Kidney capillary endothelial cell (primary cell): ENCODE measurements around the gene GPR25.
"Not testable (repeated sequence)": the region's sequence is repeated elsewhere in the genome, so short reads cannot be mapped to it uniquely, and the experiment has no call there.

ENCODE experiments used
- DNase-seq: peaks from one replicate; pipeline ENCODE4 v3.0.0-alpha.2; 2018; ENCODE audit warnings: low spot score

Gene GPR25

DNA sequence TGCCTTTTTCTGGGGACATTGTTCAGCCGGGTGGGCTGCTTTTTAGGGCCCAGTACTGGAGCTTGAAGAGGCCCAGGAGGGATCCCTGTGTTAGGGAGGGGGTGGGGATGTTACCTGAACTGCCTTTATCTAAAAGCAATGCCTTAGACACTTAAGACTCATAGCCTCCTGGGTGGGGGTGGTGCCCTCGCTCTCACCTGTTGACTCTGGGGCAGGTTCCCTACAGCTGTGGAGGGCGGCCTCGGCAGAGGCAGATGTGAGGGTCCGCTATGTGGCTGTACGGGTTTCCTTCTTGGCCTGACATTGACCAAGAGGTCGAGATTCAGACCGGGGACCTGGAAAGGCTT, 22.6 kb downstream of the GPR25 start:
- no peak for DNase-seq

DNA sequence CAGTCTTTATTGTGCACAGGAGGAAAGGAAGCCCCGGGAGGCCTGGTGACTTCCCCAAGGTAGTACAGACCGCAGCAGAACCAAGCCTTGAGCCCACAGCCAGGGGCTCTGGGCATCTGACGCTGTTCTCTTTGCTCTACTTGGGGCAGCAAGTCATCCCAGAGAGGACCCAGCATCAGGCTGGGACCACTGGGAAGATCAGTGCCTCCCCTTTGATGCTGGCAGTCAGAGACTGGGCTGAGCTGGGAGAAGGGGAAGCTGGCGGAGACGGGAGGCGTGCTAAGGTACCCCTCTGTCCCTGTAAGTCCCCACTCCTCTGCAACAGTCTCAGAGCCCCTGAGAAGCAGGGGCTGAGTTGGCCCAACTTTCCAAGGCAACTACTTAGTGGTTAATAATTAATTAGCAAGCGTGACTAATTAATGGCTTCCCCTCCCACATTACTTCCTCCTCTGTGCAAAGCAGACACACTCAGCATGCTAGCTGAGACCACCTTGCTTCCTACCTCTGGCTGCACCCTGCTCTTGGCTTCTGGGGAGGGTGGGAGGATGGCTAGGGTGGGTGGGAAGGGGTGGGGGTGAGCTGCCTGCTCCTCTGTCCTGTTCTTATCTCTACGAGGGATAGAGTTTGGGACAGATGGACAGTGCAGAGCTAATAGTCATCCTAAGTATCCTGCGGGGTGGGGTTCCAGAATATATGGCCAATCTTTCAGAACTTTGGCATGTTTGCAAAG, 23.2 kb downstream of the GPR25 start:
- no peak for DNase-seq

DNA sequence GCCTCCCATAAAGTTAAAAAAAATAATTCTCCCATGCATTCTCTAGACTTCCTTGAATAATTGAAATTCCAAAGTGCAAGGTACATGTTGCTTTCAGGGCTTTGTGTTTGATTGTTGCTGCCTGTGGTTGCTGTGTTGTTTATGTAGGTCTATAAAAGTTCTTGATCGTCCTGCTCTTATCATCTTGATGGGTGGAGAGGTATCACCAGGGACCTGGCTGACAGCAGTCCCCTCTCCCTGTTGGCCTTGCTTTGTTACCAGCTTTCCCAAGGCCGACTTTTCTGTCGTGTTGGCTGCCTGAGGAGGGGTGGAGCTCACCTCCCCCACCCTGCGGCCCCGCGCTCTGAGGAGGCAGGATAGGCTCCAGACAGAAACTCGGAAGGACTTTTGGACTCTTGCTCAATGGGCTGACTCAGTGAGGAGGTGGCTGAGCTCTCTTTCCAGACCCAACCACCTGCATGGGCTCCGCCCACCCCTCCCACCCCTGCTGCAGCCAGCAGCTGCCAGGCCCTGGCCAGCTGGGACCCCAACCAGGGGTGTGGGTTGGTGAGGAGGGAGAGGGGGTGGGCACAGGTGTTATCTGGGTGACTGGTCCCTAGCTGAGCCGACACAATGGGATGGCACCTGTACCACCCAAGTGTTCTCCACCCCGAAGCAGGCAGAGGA, 23.9 kb downstream of the GPR25 start:
- no peak for DNase-seq

DNA sequence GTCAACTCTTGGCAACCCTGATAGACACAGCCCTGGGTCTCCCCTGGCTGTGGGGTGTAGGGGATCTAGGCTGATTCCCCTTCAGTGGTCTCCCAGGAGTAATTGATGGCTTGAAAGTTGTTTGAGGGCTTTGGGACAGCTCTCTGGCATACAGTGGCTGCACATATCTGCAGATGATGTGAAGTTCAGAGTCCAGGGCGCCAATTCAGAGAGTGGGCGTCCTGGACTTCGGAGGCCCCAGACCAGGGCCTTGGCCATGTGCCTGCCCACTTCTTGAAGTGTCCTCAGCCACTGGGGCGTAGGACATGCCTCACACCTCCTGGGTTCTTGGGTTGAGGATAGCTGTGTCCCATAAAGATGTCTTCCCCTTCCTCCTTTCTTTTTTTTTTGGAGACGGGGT, 24.5 kb downstream of the GPR25 start:
- DNase-seq, result no peak

DNA sequence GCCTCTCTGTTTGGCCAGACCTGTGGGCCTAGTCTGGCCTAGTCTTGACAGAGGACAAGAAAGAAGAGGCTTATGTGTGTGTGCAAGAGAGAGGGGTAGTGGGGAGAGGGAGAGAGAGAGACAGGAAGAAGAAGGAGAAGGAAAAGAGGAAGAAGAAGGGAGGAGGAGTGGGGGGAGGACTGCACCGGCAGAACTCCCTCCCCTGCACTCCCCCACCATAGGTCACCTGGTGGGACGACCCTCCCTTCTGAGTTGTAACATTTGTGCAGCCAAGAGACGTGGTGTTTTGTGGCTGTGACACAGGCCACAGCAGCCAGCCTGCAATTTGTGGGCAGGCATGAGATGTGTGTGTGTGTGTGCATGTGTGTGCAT, 26.2 kb downstream of the GPR25 start:
- DNase-seq, result no peak

DNA sequence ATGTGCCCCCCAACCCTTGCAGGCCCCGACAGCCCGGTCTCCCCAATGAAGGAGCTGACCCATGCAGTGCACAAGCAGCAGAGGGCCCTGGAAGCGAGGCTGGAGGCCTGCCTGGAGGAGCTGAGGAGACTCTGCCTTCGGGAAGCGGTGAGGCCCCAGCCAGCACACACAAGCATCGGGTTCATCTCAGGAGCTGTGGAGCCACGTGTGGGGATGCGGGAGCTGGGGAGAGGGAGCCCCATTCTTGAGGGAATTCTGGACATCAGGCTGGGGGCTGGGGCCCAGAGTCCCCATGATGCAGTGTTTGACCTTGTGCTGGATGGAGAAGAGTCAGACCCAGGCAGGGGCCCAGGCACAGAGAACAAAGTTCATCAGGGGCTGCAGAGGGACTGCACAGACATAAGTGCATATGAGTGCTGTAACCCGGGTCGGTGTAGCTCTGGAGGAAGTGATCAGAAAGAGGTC, 26.7 kb downstream of the GPR25 start:
- DNase-seq, result no peak

DNA sequence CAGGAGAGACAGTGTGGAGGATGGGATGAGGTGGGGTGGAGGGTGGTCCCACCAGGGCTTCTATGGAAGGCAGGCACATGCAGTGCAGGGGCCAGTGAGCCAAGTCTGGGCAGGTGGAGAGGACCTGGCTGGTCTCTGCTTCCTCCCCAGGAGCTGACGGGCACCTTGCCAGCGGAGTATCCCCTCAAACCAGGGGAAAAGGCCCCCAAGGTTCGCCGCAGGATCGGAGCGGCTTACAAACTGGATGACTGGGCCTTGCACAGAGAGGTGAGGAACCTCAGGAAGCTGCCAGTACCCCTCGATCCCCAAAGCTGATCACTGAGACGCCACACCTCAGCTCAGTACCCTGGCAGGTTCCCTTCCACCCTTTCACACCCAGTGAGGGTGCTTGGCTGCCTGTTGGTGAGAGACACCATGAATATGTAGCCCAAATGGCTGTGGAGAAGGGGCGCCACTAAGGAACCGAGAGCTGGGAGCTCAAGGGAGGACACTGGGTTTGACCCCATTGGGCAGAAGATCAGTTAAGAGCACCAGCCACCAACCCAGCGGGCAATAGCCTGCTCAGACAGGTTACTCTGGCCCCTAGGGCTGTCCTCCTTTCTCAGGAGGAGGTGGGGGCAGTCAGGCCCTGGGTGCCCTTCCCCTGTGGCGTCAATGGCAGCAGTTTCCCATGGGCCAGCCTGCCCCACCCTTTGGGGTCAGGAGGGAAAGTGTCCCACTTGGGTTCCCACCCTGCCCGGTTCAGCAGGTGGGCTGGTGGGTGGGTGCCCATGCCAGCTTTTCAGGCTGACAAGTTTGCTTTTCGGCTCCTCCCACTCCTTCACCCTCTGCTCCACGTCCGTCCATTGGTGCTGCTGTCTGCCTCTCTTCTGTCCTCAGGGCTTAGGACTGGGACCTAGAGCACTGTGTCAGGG, 27.4 kb downstream of the GPR25 start:
- no peak for DNase-seq

DNA sequence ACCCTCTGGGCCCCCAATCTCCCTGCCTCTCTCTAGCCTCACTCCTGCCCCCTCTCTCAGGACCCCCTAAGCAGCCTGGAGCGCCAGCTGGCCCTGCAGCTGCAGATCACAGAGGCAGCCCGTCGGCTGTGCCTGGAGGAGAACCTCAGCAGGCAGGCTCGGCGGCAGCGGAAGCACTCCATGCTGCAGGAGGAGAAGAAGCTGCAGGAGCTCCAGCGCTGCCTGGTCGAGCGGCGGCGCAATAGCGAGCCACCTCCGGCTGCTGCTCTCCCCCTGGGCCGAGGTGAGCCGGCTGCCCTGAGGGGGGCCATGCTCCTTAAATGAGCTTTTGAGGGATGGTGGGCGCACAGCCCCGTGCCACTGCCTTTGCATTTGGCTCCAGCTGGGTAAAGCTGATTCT, 28.1 kb downstream of the GPR25 start:
- DNase-seq, result no peak

DNA sequence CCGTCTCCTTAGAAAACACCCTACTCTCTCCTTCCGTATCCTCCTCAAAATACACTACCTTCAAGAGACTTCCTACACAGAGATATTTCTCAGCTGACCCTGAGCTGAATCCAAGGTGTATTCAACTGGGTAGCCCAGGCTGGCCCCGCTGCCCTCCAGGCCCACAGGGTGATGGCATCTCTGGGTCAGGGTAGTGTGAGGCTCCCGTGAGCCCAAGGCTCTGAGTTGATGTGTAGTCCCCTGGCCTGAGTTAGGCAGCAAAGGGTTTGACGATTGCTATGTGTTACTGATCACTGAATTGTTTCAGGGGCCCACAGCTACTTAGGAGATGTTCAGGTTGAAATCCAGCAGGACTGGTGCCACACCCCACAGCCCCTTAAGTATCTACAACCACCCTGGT, 28.6 kb downstream of the GPR25 start:
- no peak for DNase-seq

DNA sequence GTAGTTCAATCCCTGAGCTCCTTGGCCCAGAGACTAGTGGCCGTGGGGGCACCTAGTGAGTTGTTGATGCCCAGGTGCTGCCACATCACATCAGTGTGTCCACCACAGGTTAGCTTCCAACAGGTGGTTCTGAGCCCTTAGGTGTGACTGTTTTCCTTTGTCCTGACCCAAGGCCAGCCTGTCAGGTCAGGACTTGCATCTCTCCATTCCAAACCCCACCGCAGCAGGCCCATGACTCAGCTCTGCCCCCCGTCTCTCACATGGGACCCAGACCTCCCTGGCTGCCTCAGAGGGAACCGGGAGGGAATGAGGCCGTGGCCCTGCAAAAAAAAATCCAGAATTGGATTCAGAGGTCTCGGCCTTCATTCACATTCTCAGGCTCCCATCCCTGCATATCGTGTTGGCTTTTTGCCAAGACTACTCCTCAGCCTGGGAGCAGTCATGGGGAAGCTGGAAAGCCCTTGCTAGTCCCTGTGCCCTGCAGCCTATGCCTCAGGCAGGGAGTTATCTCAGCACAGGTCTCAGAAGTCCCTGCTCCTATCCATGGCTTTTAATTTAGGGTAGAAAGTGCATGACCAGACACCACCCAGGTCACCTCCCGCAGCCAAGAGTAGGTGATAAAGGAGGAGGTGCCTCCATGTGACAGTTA, 29.1 kb downstream of the GPR25 start:
- DNase-seq, result no peak

DNA sequence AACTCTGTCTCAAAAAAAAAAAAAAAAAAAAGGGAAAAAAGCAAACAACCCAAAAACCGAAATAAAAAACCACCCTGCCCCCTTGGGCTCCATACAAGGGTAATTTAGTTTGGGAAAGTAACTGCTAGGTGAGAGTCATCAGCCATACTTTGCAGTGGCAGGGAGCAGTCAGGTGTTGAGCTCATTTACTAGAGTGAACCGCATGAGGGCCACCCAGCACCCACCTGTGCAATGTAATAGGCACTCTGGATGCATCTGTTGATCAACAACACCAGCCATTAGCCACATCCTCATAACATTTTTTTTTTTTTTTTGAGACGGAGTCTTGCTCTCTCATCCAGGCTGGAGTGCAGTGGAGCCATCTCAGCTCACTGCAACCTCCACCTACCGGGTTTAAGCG, 31.0 kb downstream of the GPR25 start:
- no peak for DNase-seq

DNA sequence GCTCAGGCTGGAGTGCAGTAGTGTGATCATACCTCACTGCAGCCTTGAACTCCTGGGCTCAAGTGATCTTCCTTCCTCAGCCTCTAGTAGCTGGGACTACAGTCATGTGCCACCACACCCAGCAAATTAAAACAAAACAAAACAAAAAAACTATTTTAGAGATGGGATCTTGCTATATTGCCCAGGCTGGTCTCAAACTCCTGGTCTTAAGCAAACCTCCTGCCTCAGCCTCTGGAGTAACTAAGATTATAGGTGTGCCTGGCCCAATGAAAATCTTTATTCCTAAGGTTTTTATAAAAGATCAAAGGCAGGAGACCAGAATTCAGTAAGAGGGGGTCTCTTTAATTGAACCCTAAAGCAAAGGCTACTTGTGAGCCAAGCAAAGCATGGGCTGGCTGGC, 32.0 kb downstream of the GPR25 start:
- no peak for DNase-seq

DNA sequence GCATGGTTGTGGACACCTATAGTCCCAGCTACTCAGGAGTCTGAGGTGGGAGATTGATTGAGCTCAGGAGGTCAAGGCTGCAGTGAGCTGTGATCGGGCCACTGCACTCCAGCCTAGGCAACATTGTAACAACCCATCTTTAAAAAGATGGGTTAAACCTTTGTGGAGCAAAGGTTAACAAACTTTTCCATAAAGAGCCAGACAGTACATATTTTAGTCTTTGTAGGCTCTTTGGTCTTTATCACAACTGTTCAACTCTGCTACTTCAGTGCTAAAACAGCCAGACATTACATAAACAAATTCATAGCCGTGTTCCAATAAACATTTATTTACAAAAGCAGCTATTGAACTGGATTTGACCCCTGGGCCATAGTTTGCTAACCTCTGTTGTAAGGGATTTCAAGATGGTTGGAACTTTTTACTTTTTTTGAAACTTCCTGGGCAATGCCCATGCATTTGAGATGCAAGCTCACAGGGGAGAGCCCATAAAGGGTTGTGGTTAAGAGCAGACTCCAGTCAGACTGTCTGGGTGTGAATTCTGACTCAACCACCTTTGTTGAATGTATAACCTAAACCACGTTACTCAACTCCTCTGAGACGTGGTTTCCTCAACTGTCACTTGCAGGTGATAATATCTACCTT, 32.8 kb downstream of the GPR25 start:
- DNase-seq, result no peak

DNA sequence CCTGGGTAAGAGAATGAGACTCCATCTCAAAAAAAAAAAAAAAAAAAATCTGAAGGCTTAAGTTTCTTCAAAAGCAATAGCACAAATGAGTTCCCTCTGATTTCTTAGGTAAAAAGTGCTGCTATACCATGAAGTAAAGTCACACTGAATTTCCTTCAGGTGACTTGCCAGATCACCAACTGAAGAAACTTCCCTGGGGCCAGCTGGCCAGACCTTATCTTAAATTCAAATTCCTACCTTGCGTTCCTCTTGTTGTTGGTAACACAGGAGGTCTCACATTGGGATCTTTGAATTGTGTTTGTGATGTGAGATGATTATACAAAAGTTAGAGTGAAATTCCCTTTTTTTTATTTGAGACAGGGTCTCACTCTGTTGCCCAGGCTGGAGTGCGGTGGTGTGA, 33.7 kb downstream of the GPR25 start:
- no peak for DNase-seq

DNA sequence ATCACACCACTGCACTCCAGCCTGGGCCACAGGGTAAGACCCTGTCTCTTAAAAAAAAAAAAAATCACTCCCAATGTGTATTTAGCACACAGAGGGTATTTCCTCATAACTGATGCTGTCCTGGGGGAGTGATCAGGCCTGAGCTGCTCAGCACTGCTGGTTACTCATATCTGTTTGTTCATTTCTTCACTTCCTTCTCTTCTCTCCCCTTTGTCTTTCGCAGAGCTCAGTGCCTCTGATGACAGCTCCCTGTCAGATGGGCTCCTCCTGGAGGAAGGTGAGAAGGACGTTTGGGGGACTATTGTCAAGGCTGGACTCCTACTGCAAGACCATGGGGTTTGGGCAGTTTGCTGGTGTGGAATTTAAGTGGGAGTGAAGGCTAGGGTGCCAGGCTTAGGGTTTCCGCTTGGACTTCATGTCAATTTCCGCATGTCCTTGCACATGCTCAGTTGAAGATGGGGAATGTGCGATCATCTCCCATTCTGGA, 34.9 kb downstream of the GPR25 start:
- DNase-seq, result no peak

DNA sequence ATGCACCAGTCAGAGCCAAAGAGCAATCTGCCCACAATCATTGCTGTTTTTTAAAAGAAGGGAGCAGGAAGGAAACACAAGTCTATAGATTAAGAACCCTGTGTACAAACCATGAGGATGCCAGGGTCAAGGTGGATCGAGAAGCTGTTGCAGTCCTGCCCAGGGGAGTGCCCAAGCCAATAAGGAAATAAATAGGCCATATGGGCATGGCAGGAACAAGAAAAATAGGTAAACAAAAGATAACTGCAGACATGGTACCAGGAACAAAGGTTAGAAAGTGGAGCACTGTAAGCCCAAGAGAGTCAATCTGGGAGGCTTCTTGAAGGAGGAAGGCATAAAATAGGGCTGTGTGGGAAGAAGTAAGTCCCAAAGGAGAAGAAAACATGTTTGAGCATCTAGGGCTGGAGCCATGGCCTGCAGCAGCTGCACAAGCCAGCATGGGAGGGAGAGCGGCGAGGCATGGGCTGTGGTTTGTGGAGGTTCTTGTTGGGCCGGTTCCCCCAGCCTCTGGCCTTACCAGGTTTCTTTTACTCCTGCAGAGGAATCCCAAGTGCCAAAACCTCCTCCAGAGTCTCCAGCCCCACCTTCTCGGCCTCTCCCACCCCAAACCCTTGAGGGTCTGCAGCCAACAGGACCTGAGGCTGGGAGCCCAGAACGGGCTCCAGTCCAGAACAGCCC, 35.5 kb downstream of the GPR25 start:
- no peak for DNase-seq

DNA sequence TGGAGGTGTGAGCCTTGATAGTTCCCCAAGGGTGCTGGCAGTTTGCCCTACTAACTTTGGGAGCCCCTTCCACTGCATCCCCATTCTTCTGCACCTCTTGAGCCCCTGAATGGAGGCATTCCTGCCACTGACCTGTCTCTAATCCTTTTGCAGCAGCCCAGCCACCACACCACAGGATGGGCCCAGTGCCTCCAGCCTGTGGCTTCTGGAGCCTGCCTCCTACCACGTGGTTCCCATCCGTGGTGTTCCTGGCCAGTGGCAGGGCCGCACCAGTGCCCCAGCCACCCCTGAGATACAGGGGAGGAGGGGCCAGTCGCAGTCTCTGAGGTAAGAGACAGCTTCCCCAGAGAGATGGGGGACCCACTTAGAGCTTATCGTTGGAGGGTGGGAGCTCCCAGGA, 36.3 kb downstream of the GPR25 start:
- no peak for DNase-seq

DNA sequence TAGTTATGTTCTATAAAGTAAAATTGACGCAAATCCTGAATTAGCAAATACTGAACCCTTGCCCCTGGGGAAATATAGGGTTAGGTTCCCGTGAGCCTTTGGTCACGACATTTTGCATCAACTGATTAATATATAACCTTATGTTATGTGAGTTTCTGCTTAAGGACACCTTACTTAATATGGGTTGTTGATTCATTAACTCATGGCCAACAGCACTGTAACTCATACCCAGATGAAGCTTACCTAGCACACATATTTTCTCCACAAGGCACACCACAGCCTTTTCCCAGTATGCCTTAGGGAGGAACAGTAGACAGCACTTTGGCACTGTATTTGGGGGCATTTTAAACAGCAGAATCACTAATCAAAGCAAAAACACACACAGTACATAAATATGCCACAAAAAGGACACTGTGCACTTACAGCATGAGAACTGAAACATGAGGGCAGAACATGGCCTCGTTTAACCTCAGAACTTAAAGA, 37.0 kb downstream of the GPR25 start:
- DNase-seq, result no peak

DNA sequence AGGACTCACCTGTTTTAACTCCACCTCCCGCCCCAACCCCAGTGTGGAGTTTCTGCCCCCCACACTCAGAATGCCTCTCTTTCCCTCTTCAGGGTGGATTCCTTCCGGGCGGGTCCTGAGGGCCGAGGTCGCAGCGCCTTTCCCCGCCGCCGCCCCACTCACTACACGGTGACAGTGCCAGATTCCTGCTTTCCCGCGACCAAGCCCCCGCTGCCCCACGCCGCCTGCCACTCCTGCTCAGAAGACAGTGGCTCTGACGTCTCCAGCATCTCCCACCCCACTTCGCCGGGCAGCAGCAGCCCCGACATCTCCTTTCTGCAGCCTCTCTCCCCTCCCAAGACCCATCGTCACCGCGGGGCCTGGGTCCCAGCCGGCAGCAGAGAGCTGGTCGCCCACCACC, 38.6 kb downstream of the GPR25 start:
- no peak for DNase-seq

DNA sequence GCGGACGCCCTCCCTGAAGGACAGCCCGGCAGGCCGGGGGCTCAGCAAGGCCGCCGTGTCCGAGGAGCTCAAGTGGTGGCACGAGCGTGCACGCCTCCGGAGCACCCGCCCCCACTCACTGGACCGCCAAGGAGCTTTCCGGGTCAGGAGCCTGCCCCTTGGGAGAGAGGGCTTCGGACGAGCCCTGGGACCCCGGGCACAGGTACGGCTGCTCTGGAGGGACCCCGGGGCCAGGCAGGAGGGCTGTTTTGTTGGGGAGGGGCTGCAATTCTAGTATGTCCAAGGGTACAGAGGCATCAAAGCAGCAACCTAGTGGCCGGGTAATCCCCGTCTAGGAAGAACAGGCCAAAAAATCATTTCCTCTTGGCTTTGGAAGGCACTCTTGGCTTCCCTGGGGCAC, 39.2 kb downstream of the GPR25 start:
- not testable (repeated sequence) for DNase-seq
